ENCODE measurements around the gene SORCS3.
"Not testable (repeated sequence)": the region's sequence is repeated elsewhere in the genome, so short reads cannot be mapped to it uniquely, and the experiment has no call there.

The SORCS3 gene

GRCh38 chr10:104689105-104689504 is 48.0 kb downstream of the SORCS3 start:
- DNase-seq (ENCODE audit: low read depth), result no peak
- TF ChIP-seq, protein P1, sequence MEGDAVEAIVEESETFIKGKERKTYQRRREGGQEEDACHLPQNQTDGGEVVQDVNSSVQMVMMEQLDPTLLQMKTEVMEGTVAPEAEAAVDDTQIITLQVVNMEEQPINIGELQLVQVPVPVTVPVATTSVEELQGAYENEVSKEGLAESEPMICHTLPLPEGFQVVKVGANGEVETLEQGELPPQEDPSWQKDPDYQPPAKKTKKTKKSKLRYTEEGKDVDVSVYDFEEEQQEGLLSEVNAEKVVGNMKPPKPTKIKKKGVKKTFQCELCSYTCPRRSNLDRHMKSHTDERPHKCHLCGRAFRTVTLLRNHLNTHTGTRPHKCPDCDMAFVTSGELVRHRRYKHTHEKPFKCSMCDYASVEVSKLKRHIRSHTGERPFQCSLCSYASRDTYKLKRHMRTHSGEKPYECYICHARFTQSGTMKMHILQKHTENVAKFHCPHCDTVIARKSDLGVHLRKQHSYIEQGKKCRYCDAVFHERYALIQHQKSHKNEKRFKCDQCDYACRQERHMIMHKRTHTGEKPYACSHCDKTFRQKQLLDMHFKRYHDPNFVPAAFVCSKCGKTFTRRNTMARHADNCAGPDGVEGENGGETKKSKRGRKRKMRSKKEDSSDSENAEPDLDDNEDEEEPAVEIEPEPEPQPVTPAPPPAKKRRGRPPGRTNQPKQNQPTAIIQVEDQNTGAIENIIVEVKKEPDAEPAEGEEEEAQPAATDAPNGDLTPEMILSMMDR (IDR thresholded peaks at IDR 0.05; ENCODE audit: low read depth, low read length, missing control alignments), result no peak
- H3K4me3 ChIP-seq (ENCODE audit: low read depth, low read length), result no peak overlapping the region

GRCh38 chr10:104689547-104689946 is 48.5 kb downstream of the SORCS3 start:
- TF ChIP-seq, protein P1 (IDR thresholded peaks at IDR 0.05; ENCODE audit: low read depth, low read length, missing control alignments), result no peak
- no peak for DNase-seq (ENCODE audit: low read depth)
- H3K4me3 ChIP-seq (ENCODE audit: low read depth, low read length), result no peak overlapping the region

GRCh38 chr10:104690101-104690500 is 49.0 kb downstream of the SORCS3 start:
- H3K4me3 ChIP-seq (ENCODE audit: low read depth, low read length), result no peak overlapping the region
- no peak for DNase-seq (ENCODE audit: low read depth)
- TF ChIP-seq, protein P1 (IDR thresholded peaks at IDR 0.05; ENCODE audit: low read depth, low read length, missing control alignments), result no peak

GRCh38 chr10:104690959-104691358 is 49.9 kb downstream of the SORCS3 start:
- TF ChIP-seq, protein P1 (IDR thresholded peaks at IDR 0.05; ENCODE audit: low read depth, low read length, missing control alignments), result no peak
- H3K4me3 ChIP-seq (ENCODE audit: low read depth, low read length), result no peak overlapping the region
- DNase-seq (ENCODE audit: low read depth), result no peak

DNA sequence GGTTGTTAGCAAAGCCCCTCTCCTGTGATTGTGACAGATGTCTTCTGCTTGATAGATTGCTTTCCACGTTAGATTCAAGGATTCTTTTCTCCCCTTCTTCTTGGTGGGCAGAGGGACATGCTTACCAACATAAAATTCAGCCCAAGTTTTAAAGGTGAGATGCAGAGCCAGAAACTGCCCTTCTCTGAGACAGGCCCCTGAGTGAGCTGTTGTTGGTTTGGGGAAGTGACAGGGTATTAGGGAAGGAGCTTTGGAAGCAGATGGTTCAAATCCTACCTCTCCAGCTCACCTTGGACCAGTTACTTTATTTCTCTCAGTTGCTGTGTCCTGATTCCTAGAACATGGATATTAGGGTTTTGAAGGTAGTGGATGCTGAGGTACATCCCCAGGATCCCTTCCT is 53.0 kb downstream of the SORCS3 start:
- TF ChIP-seq, protein P1 (IDR thresholded peaks at IDR 0.05; ENCODE audit: low read depth, low read length, missing control alignments), result no peak
- no peak overlapping the region for H3K4me3 ChIP-seq (ENCODE audit: low read depth, low read length)
- DNase-seq (ENCODE audit: low read depth), result no peak

- not testable (repeated sequence) for DNase-seq (ENCODE audit: low read depth); H3K4me3 ChIP-seq (ENCODE audit: low read depth, low read length)
These were observed 62.2 kb downstream of the SORCS3 start for GRCh38 chr10:104703262-104703661.

DNA sequence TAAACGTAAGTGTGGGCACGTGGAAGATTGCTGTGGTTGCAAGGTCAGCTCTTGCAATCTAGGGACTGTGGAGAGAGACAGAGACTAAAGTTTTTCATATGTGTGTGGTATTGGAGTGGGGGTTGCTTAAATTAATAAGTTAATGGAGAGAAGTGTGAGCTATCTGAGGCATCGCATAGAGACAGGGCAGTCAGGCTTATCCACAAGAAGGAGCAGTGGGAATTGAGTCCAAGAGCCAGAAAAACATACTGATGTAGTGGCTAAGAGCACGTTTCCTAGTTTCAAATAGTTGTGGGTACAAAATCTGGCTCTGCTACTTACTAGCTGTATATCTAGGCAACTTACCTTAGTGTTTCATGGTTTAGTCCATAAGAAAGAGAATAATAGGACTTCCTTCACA is 65.8 kb downstream of the SORCS3 start:
- DNase-seq (ENCODE audit: low read depth), result no peak
- TF ChIP-seq, protein P1 (IDR thresholded peaks at IDR 0.05; ENCODE audit: low read depth, low read length, missing control alignments), result no peak
- no peak overlapping the region for H3K4me3 ChIP-seq (ENCODE audit: low read depth, low read length)

All from GM12864 (cell line).